Heart left ventricle (tissue), 13 donors: ENCODE measurements around the gene SORCS2.

Experiments
- POLR2A ChIP-seq, 2 donors: fragments of 450-650 bp; IDR thresholded peaks; one replicate each; pipeline ENCODE4 v1.6.1; 2017; ENCODE audit warnings: antibody characterized with exemption in 2 of 2, mild to moderate bottlenecking in 2 of 2, moderate library complexity in 2 of 2
- TF ChIP-seq, protein P1 (sequence below), 12 donors: fragments of 200-600 bp; sonication (generic) in 4 of 12; IDR thresholded peaks; one replicate each; pipeline versions ENCODE4 v1.5.0 to v1.8.0; 2018 to 2022; ENCODE audit warnings: antibody characterized with exemption in 12 of 12, mild to moderate bottlenecking in 5 of 12
- donor health status: ischemic (EF 13 %, LVEDD 7.1; RV severe dilation, severe dysfunction).
- donor health status: DM: no; HTN: yes; CAD: no.
- donor health status: DM: no; HTN: no; CAD: no.
- donor health status: ischemic (EF 25% LVEDD 6.9; RV normal size, moderate dysfunction).
- donor health status: ischemic (EF 25% LVEDD 5.7; RV mildly dilated, moderate dysfunction).
- donor health status: ischemic (EF 35%, LVEDD 5.7; RV mildly dilated, moderate dysfunction).
- donor health status: nonischemic (EF 11% LVEDD 7.7; RV severe dilation, severe dysfunction).
- donor health status: DM: yes; HTN: yes; CAD: no.
- donor health status: PGD.
- donor health status: ischemic (EF 29% LVEDD 5.4; RV normal size, mild dysfunction).
- donor health status: nonischemic (EF 23%, LVEDD 6.1; RV moderate dilation, normal function).

DNA sequence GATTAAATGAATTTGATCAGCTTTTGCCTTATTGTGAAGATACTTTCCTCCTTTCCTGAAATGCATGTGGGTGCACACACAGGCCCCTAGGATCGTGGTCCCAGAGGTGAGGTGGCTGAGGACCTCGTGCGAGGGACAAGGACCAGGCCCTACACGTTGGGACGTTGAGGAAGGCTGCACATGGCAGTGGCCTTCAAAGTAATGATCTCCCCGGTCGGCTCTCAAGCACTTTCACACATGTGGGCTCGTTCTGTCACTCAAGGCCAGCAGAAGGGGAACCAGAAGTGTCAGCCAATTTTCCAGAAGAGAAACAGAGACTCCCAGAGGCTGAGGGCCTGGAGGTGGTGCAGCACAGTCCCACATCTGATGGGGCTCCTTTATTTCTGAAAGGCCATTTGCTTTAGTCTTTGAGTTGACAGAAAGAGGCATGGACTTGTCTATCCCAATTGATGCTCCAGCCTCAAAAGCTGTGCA, 550.5 kb downstream of the SORCS2 start:
- TF ChIP-seq, protein P1, sequence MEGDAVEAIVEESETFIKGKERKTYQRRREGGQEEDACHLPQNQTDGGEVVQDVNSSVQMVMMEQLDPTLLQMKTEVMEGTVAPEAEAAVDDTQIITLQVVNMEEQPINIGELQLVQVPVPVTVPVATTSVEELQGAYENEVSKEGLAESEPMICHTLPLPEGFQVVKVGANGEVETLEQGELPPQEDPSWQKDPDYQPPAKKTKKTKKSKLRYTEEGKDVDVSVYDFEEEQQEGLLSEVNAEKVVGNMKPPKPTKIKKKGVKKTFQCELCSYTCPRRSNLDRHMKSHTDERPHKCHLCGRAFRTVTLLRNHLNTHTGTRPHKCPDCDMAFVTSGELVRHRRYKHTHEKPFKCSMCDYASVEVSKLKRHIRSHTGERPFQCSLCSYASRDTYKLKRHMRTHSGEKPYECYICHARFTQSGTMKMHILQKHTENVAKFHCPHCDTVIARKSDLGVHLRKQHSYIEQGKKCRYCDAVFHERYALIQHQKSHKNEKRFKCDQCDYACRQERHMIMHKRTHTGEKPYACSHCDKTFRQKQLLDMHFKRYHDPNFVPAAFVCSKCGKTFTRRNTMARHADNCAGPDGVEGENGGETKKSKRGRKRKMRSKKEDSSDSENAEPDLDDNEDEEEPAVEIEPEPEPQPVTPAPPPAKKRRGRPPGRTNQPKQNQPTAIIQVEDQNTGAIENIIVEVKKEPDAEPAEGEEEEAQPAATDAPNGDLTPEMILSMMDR (IDR thresholded peaks at IDR 0.05), result no peak
- TF ChIP-seq POLR2A (IDR thresholded peaks at IDR 0.05), result no peak
